T-helper 9 cell (primary cell): ENCODE results near the gene CYP19A1.
A peak's percentile ranks its signal among the peaks of the same experiment; 100 is the strongest.
"Not testable (repeated sequence)": the region's sequence is repeated elsewhere in the genome, so short reads cannot be mapped to it uniquely, and the experiment has no call there.

Source experiments
- DNase-seq: peaks from one replicate; pipeline ENCODE4 v3.0.0-alpha.2; 2020

CYP19A1 gene

GRCh38 chr15:51202783-51203182 lies 135.6 kb downstream of the CYP19A1 start:
- no peak for DNase-seq

GRCh38 chr15:51201581-51201980 lies 136.8 kb downstream of the CYP19A1 start:
- DNase-seq: no peak

GRCh38 chr15:51200792-51201191 lies 137.6 kb downstream of the CYP19A1 start:
- no peak for DNase-seq

- DNase-seq: no peak
These were observed 138.9 kb downstream of the CYP19A1 start for GRCh38 chr15:51199541-51199940.

- DNase-seq: no peak
These were observed 139.6 kb downstream of the CYP19A1 start for GRCh38 chr15:51198701-51199232.

GRCh38 chr15:51195459-51195858 lies 142.9 kb downstream of the CYP19A1 start:
- DNase-seq: no peak

- no peak for DNase-seq
These were observed 144.4 kb downstream of the CYP19A1 start for GRCh38 chr15:51193979-51194378.

GRCh38 chr15:51193526-51193925 lies 144.9 kb downstream of the CYP19A1 start:
- DNase-seq: no peak

DNA sequence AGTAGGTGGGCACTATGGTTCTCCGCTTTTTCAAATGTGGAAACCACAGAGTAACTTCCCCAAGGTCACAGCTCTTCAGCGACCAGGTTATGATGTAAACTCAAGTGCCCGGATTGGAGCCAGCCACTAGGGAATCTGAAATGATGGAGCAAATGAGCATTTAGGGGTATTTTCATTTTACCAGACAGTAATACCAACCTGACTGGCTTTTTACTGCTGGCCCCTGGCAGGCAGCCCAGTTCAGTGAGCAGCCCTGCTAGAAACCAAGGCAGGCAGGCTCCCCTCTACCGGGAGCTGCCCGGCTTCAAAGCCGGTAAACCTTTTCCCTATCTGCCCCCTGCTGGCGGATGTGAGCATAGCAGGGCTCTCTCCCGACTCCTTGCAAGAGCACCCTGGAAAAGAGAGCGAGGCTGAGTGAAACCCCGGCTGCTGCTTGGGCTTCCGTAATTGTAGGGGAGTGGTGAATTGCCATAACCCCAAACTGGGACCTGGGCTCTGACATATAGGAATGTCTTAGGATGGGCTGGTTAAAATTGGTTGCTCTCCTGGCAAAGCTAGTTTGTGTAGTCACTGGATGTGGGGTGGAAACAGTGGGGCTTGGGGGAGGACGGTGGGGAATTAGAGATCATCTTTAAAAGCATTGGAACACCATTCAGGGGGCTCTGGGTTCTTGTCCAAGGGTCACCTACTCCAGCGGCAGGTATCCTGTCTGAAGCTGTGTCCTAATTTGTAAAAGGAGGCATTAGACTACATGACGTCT lies 145.7 kb downstream of the CYP19A1 start:
- peak; percentile 55 for DNase-seq

GRCh38 chr15:51191766-51192165 lies 146.6 kb downstream of the CYP19A1 start:
- DNase-seq: no peak

- no peak for DNase-seq
These were observed 147.2 kb downstream of the CYP19A1 start for GRCh38 chr15:51191072-51191670.

- DNase-seq: no peak
These were observed 147.8 kb downstream of the CYP19A1 start for GRCh38 chr15:51190424-51191068.

DNA sequence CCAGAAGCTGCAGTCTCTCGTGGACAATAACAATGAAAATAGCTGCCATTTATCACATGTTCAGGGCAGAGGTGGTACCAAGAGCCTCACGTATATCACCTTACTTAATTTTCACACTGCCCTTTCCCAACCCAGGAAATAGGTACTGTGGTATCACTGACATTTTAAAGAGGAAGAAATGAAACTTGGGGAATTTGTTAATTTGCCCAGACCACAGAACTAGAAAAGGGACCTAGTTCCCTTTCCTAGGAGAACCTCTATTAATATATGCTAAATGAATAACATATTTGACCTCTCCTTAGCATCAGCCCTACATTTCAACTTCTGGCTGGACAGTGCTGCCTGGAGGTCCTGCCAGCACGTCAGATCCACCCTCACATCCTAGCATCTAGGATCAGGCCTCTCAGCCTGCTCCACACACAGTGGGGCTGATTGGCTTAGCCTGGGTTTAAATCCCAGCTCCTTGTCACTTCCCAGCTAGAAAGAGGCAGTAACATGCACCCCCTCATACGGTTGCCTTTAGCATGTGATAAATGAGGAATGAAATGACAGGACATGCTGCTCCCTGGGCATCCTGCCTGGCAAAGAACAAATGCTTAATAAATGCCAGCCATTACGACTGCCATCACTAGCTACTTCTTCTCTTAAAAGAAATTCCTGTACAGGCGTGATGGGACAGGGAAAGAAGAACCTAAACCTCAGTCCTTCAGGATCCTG lies 148.6 kb downstream of the CYP19A1 start:
- DNase-seq: no peak

- DNase-seq: not testable (repeated sequence)
These were observed 149.6 kb downstream of the CYP19A1 start for GRCh38 chr15:51188791-51189190.

- no peak for DNase-seq
These were observed 151.5 kb downstream of the CYP19A1 start for GRCh38 chr15:51186891-51187290.

- DNase-seq: no peak
These were observed 152.2 kb downstream of the CYP19A1 start for GRCh38 chr15:51186181-51186705.

DNA sequence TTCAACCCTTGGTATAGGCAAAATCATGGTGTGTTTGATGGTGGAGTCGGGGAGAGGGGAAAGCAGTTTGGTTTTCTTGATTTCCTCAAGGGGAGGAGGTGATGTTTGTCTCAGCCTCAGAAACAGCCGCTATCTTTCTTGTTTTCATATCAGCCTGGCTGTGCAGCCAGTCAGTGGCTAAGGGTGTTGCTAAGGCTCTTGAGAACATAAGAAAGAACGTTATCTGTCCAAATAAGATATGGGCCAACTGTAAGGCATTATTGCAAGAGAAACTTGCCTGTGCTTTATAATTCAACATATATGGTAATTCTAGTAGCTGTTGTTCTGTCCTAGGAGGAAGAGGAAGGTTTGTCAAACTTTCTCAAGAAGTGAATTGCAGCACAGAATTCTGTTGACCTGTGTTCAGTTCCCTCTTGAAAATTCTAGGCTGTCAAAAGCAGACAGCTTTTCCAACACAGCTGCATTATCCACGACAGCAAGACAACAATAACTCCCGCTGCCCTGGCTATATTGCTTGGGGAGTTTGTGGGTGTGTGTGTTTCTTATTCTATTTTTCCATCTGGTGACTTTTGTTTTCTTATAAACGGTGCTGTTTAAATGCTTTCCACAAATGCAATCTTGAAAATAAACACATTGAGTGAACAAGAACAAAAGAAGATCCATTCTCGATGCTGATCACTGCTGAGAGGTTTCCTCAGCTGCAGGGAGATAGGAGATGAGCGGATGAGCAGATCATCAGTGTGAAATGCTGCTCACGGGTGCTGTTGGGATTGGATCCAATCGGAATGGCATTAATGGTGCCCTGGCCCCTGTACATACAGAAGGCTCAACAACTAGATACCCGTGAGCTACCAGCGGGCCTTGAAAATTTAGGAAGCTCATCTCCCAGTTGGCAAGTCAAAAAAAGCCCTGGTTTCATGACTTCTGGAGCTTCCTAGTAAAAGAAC lies 152.9 kb downstream of the CYP19A1 start:
- no peak for DNase-seq

- DNase-seq: no peak
These were observed 153.8 kb downstream of the CYP19A1 start for GRCh38 chr15:51184627-51185026.

GRCh38 chr15:51183076-51183475 lies 155.3 kb downstream of the CYP19A1 start:
- no peak for DNase-seq

- no peak for DNase-seq
These were observed 156.5 kb downstream of the CYP19A1 start for GRCh38 chr15:51181905-51182304.

- DNase-seq: no peak
These were observed 157.2 kb downstream of the CYP19A1 start for GRCh38 chr15:51181221-51181620.

DNA sequence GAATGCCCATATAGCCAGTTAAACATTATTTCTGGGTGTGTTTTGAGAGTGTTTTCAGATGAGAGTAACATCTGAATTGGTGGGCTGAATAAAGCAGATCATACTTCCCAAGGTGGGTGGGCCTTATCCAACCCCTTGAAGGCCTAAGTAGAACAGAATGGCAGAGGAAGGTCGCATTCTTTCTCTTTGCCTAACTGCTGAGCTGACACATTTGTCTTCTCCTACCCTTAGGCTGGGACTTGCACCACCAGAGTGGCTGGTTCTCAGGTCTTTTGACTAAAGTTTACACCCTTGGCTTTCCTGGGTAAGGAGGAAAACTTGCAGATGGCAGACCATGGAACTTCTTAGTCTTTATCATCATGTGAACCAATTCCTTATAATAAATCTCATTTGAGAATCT lies 157.9 kb downstream of the CYP19A1 start:
- DNase-seq: no peak
